HepG2 (cell line): Measurements from ENCODE around the gene NELFCD. TPM values are rescaled to one million over a fixed set of nuclear protein-coding genes. Genes with fewer than 3 reads are reported as not detected.
"Not testable (repeated sequence)": the region's sequence is repeated elsewhere in the genome, so short reads cannot be mapped to it uniquely, and the experiment has no call there.

Experiments used
- ATAC-seq: fragments of 200-7000 bp; cut with Tn5 transposase; 3 replicates; pipeline ENCODE4 v1.9.1; 2020; ENCODE audit warnings: mild to moderate bottlenecking, moderate library complexity
- BruUV-seq: library from RNA; stranded (reverse); fragments of 400-500 nt; replicated peaks from 2 replicates; lab custom pipeline; 2021; lab: Mats Ljungman, UMichigan
- CTCF ChIA-PET: fragments of 300-600 bp; formaldehyde crosslinking; extraction: SDS; loops from one replicate; lab custom pipeline; 2021; ENCODE audit warnings: low total read pairs, inconsistent platforms, low intra/inter-chr PET ratio; lab: Yijun Ruan, JAX
- POLR2A ChIA-PET: fragments of 350-600 bp; sonication (Branson Sonifier 250); formaldehyde crosslinking; loops from one replicate; lab custom pipeline; 2020; ENCODE audit warnings: antibody characterized with exemption, inconsistent platforms; lab: Yijun Ruan, JAX
- DNase-seq: peaks from one replicate; pipeline ENCODE4 v3.0.0-alpha.2; 2015; ENCODE audit warnings: low spot score
- FAIRE-seq: peaks from 3 replicates; lab custom pipeline; 2011; peaks lifted over from hg19 to GRCh38; lab: Jason Lieb, UNC
- H2AFZ ChIP-seq: one replicate; pipeline ENCODE4 v1.6.1; 2011; ENCODE audit warnings: low read length, inconsistent platforms
- H3K27ac ChIP-seq: fragments of 300-600 bp; 3 replicates; pipeline ENCODE4 v1.8.0; 2011; ENCODE audit warnings: mixed run types, mild to moderate bottlenecking, mixed read lengths, low read length, inconsistent platforms; ENCODE audit not compliant: insufficient read depth; ENCODE audit errors: extremely low read length
- H3K27me3 ChIP-seq, 2 experiments: fragments of 200-600 bp in 1 of 2; 2 replicates in 1 of 2; 3 replicates in 1 of 2; pipeline versions ENCODE4 v1.6.0 to v1.8.0; 2011; ENCODE audit warnings: low read length in 2 of 2, mild to moderate bottlenecking in 2 of 2, moderate library complexity in 2 of 2, inconsistent platforms in 1 of 2; ENCODE audit not compliant: insufficient read depth in 2 of 2, control insufficient read depth in 1 of 2
- H3K36me3 ChIP-seq, 2 experiments: fragments of 200-600 bp in 1 of 2; replicated peaks in 1 of 2; 2 replicates in 1 of 2; 3 replicates in 1 of 2; pipeline versions ENCODE4 v1.5.1 to v1.8.0; 2011; ENCODE audit warnings: low read length in 2 of 2, inconsistent platforms in 1 of 2; ENCODE audit not compliant: insufficient read depth in 2 of 2, control insufficient read depth in 1 of 2
- H3K4me1 ChIP-seq: 2 replicates; pipeline ENCODE4 v1.5.1; 2012; ENCODE audit warnings: low read length, inconsistent platforms; ENCODE audit not compliant: insufficient read depth
- H3K4me2 ChIP-seq: 2 replicates; pipeline ENCODE4 v1.6.0; 2011; ENCODE audit warnings: low read depth, low read length, inconsistent platforms
- H3K4me3 ChIP-seq, 3 experiments: fragments of 200-600 bp in 1 of 3; sonication (generic), shearing (Covaris generic) in 1 of 3; replicated peaks in 1 of 3; 2 replicates each; pipeline ENCODE4 v1.5.1; 2011 to 2016; ENCODE audit warnings: low read length in 3 of 3, inconsistent platforms in 2 of 3, low read depth in 2 of 3, mild to moderate bottlenecking in 2 of 3, control low read depth in 1 of 3, mixed read lengths in 1 of 3; ENCODE audit not compliant: insufficient read depth in 1 of 3
- H3K79me2 ChIP-seq: one replicate; pipeline ENCODE4 v1.6.1; 2011; ENCODE audit warnings: low read length, inconsistent platforms; ENCODE audit not compliant: insufficient read depth
- H3K9ac ChIP-seq: 2 replicates; pipeline ENCODE4 v1.6.0; 2011; ENCODE audit warnings: mild to moderate bottlenecking, low read depth, low read length, inconsistent platforms; ENCODE audit not compliant: insufficient read depth
- H3K9me3 ChIP-seq: 2 replicates; pipeline ENCODE4 v1.5.1; 2012; ENCODE audit warnings: mild to moderate bottlenecking, low read length
- H4K20me1 ChIP-seq: 2 replicates; pipeline ENCODE4 v1.6.0; 2011; ENCODE audit warnings: inconsistent platforms, mild to moderate bottlenecking, low read length, moderate library complexity; ENCODE audit not compliant: insufficient read depth
- PITX1 ChIP-seq: sonication (generic); formaldehyde crosslinking; IDR thresholded peaks from 2 replicates; pipeline ENCODE4 v1.5.1; 2020; ENCODE audit warnings: mild to moderate bottlenecking, missing genetic modification reagents
- SAFB2 ChIP-seq: sonication (generic); formaldehyde crosslinking; IDR thresholded peaks from 2 replicates; pipeline ENCODE4 v1.5.1; 2020; ENCODE audit warnings: missing genetic modification reagents, low read depth, mild to moderate bottlenecking, borderline replicate concordance
- TCF12 ChIP-seq, 2 experiments: fragments of 450-650 bp in 1 of 2; sonication (generic) in 1 of 2; formaldehyde crosslinking in 1 of 2; IDR thresholded peaks; 2 replicates each; pipeline versions ENCODE4 v1.6.1 to v1.8.0; 2017 to 2022; ENCODE audit warnings: antibody characterized with exemption in 1 of 2, mild to moderate bottlenecking in 1 of 2, missing genetic modification reagents in 1 of 2, moderate library complexity in 1 of 2
- ZBTB37 ChIP-seq: sonication (generic); formaldehyde crosslinking; IDR thresholded peaks from 2 replicates; pipeline ENCODE4 v1.4.0; 2020; ENCODE audit warnings: mild to moderate bottlenecking, missing genetic modification reagents
- ZBTB38 ChIP-seq: sonication (generic); formaldehyde crosslinking; IDR thresholded peaks from 2 replicates; pipeline ENCODE4 v1.5.1; 2020; ENCODE audit warnings: mild to moderate bottlenecking, missing genetic modification reagents
- ZNF383 ChIP-seq: sonication (generic); formaldehyde crosslinking; IDR thresholded peaks from 2 replicates; pipeline ENCODE4 v1.4.0; 2020; ENCODE audit warnings: missing genetic modification reagents, mild to moderate bottlenecking, borderline replicate concordance
- ZNF607 ChIP-seq: sonication (generic); formaldehyde crosslinking; IDR thresholded peaks from 2 replicates; pipeline ENCODE4 v1.5.1; 2020; ENCODE audit warnings: missing genetic modification reagents, mild to moderate bottlenecking, borderline replicate concordance
- WGBS: methylation state at CpG from one replicate; pipeline ENCODE4 v1.1.6; 2017; ENCODE audit warnings: low lambda C conversion rate; 5-methylcytosine and 5-hydroxymethylcytosine counted together
- in situ Hi-C: cut with HindIII; loops from 2 replicates; pipeline ENCODE4 v1.10.0; 2017; ENCODE audit warnings: low pct_unique_long_range_greater_than_20kb; ENCODE audit not compliant: extremely low pct_ligation_motif_present
- intact Hi-C: fragments of 100-400 bp; cut with micrococcal nuclease; formaldehyde crosslinking; loops from one replicate; pipeline ENCODE4 v1.10.0; 2022; ENCODE audit not compliant: unreplicated experiment
- polyA plus RNA-seq, 8 experiments: library from polyadenylated mRNA; depleted of rRNA in 3 of 8; stranded (reverse) in 7 of 8; unstranded in 1 of 8; fragments of >200 nt; fragmentation: Illumina TruSeq in 4 of 8; extraction: Trizol in 4 of 8; gene quantifications; 2 replicates each; pipeline versions ENCODE4 v1.2.1 to v1.2.3, GENCODE V29; 2011 to 2016; ENCODE audit warnings: low read depth in 4 of 8, missing spikeins in 1 of 8, mixed read lengths in 1 of 8; ENCODE audit not compliant: insufficient read depth in 1 of 8
- total RNA-seq, 5 experiments: library from RNA; depleted of rRNA; stranded (reverse); fragments of >200 nt; fragmentation: Illumina TruSeq; extraction: Trizol; gene quantifications; 2 replicates each; pipeline ENCODE4 v1.2.3, GENCODE V29; 2016; ENCODE audit warnings: low read depth in 1 of 5

NELFCD gene
- total and polyA plus RNA-seq, 2 of the 13 experiments (the other 11 are each of a cell fraction or from before 2014, with no cell fraction given), result 159 to 203 TPM

- CTCF ChIA-PET; ATAC-seq; H3K9ac ChIP-seq; H2AFZ ChIP-seq; H3K27ac ChIP-seq; H3K4me3 ChIP-seq; H3K9me3 ChIP-seq; H3K27me3 ChIP-seq; DNase-seq; FAIRE-seq; BruUV-seq; TF ChIP-seq TCF12 (IDR thresholded peaks at IDR 0.05): not testable (repeated sequence)
- H4K20me1 ChIP-seq, result peaks cover 21% of the 10 kb centered on the region
- H3K4me2 ChIP-seq, result peak overlapping the region; percentile 87
- POLR2A ChIA-PET, result interaction anchor here (1.9 to 6.7 kb wide), 5 partner anchors 10 to 50 kb away, joined by 5 to 68 read pairs (median 10); partner anchors contain the start of gene ATP5F1E
- intact Hi-C loops (loop anchor here (5.0 kb wide), 2 partner anchors 34 to 91 kb away; partner anchors contain the start of gene TUBB1), in situ Hi-C loops (loop anchor here (5.0 kb wide), 1 partner anchor 91 kb away; no protein-coding TSS in a partner anchor)
- H3K79me2 ChIP-seq, result peaks cover 49% of the 10 kb centered on the region
- WGBS, result 95% methylated on average over 12 of the region's 12 CpGs
- H3K4me1 ChIP-seq, result peaks cover 75% of the 10 kb centered on the region
- TF ChIP-seq ZNF607 (CRISPR knock-in tag) (0 out of 2 replicates have a peak, but pooled peaks have one; percentile 40), ZBTB38 (CRISPR knock-in tag) (0 out of 2 replicates have a peak, but pooled peaks have one; percentile 22), TCF12 (CRISPR knock-in tag; IDR thresholded peaks at IDR 0.05) (0 out of 2 replicates have a peak, but pooled peaks have one; percentile 31), ZBTB37 (CRISPR knock-in tag) (0 out of 2 replicates have a peak, but pooled peaks have one; percentile 4), SAFB2 (CRISPR knock-in tag) (0 out of 2 replicates have a peak, but pooled peaks have one; percentile 35), PITX1 (0 out of 2 replicates have a peak, but pooled peaks have one; percentile 10), ZNF383 (CRISPR knock-in tag) (0 out of 2 replicates have a peak, but pooled peaks have one; percentile 59)
- H3K36me3 ChIP-seq, result peaks cover 19 to 30% of the 10 kb centered on the region in 2 experiments
Observed at GRCh38 chr20:58983115-58983468, 2.0 kb downstream of the NELFCD start.
